ENCODE results near the gene HADH. TPM values are rescaled to one million over a fixed set of nuclear protein-coding genes. Genes with fewer than 3 reads are reported as not detected.
"Not testable (repeated sequence)": the region's sequence is repeated elsewhere in the genome, so short reads cannot be mapped to it uniquely, and the experiment has no call there.

HADH gene
- total and polyA plus RNA-seq, 12 donors = 24.5 to 123 (median 68.8) TPM

DNA sequence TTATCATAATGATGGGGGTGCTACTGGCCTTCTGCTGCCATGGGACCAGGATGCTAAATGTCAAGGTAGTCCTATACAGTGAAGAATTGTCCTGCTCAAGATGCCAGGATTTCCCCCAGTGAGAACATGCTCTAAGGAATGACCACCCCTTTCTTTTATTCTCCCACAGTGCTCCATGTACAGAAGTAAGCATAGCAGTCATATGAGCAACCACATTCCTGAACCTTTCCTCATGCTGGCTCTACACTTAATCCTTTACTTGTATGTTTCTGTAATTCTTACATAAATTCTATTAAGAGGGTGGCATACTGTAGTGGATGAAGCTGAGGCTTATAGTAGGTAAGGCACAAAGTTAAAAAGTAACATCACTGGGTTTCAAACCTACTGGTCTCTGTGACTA is 38.1 kb upstream of the HADH start:
- Histone ChIP-seq H3K9me3 (replicated peaks in 1 of 3) (no peaks in the 10 kb centered on the region), H3K27ac (no peak overlapping the region), H3K4me1 (replicated peaks in 1 of 2) (no peaks in the 10 kb centered on the region), H3K36me3 (replicated peaks in 1 of 2) (peaks cover 0 to 3% of the 10 kb centered on the region in 2 donors), H3K4me3 (no peak overlapping the region), H3K27me3 (no peaks in the 10 kb centered on the region)
- DNase-seq = no peak
- intact Hi-C loops (cut with DNase I) = no loop called here
- no peak for TF ChIP-seq POLR2A (IDR thresholded peaks at IDR 0.05)

DNA sequence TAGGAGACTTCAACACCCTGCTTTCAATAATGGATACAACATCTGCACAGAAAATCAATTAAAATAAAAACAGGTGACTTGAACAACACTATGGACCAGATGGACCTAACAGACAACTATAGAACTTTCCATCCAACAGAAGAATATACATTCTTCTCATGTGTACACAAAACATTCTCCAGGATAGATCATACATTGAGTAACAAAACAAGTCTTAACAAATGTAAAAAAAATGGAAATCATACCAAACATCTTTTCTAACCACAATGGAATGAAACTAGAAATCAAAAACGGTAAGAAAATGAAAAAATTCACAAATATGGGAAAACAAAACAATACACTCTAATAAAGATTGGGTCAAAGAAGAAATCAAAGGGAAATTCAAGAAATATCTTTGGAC is 33.7 kb upstream of the HADH start:
- Histone ChIP-seq H3K9me3 (replicated peaks in 1 of 3) (no peaks in the 10 kb centered on the region), H3K27me3 (no peaks in the 10 kb centered on the region), H3K27ac (no peak overlapping the region), H3K4me3 (no peak overlapping the region), H3K4me1 (replicated peaks in 1 of 2) (no peaks in the 10 kb centered on the region), H3K36me3 (replicated peaks in 1 of 2) (peaks cover 0 to 1% of the 10 kb centered on the region in 2 donors)
- 76 to 88% (median 86%) methylated on average over 1 of the region's 1 CpG for WGBS, 4 donors
- TF ChIP-seq POLR2A (IDR thresholded peaks at IDR 0.05) = no peak
- TF ChIP-seq, protein P1, sequence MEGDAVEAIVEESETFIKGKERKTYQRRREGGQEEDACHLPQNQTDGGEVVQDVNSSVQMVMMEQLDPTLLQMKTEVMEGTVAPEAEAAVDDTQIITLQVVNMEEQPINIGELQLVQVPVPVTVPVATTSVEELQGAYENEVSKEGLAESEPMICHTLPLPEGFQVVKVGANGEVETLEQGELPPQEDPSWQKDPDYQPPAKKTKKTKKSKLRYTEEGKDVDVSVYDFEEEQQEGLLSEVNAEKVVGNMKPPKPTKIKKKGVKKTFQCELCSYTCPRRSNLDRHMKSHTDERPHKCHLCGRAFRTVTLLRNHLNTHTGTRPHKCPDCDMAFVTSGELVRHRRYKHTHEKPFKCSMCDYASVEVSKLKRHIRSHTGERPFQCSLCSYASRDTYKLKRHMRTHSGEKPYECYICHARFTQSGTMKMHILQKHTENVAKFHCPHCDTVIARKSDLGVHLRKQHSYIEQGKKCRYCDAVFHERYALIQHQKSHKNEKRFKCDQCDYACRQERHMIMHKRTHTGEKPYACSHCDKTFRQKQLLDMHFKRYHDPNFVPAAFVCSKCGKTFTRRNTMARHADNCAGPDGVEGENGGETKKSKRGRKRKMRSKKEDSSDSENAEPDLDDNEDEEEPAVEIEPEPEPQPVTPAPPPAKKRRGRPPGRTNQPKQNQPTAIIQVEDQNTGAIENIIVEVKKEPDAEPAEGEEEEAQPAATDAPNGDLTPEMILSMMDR (IDR thresholded peaks at IDR 0.05) = no peak
- intact Hi-C loops (cut with DNase I) = no loop called here
- DNase-seq = no peak

DNA sequence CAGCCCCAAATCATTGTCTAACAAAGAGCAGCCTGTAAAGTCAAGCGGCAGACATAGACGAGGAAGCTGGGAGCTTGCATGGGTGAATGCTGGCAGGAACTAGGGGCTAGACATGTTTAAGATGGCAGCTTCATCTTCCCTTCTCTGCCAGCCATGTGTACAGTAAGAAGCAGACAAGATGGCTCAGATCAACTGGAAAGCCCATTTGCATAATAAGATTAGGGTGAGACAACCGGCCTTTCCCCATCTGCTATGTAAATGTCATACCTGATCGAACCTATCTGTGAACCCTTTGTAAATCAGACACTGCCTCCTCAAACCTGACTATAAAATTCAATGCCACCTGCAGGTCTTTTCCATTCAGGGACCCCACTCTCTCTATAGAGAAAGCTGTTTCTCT is 22.8 kb upstream of the HADH start:
- intact Hi-C loops (cut with DNase I) = no loop called here
- WGBS, 4 donors = 67 to 84% (median 77%) methylated on average over 4 of the region's 4 CpGs

DNA sequence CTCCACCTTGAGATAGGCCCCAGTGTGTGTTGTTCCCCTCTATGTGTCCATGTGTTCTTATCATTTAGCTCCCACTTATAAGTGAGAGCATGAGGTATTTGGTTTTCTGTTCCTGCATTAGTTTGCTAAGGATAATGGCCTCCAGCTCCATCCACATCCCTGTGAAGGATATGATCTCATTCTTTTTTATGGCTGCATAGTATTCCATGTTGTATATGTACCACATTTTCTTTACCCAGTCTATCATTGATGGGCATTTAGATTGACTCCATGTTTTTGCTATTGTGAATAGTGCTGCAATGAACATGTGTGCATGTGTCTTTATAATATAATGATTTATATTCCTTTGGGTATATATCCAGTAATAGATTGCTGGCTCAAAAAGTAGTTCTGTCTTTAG is 22.2 kb upstream of the HADH start:
- not testable (repeated sequence) for DNase-seq

More for the DNA sequence above, 22.8 kb upstream of the HADH start:
- no peak for DNase-seq
- H3K27ac ChIP-seq = no peak overlapping the region
- H3K36me3 ChIP-seq (replicated peaks in 1 of 2) = no peaks in the 10 kb centered on the region
- H3K9me3 ChIP-seq (replicated peaks in 1 of 3) = no peaks in the 10 kb centered on the region
- TF ChIP-seq POLR2A (IDR thresholded peaks at IDR 0.05) = no peak
- TF ChIP-seq, protein P1 (IDR thresholded peaks at IDR 0.05) = no peak
- H3K27me3 ChIP-seq = no peaks in the 10 kb centered on the region
- H3K4me3 ChIP-seq = no peak overlapping the region
- no peaks in the 10 kb centered on the region for H3K4me1 ChIP-seq (replicated peaks in 1 of 2)

DNA sequence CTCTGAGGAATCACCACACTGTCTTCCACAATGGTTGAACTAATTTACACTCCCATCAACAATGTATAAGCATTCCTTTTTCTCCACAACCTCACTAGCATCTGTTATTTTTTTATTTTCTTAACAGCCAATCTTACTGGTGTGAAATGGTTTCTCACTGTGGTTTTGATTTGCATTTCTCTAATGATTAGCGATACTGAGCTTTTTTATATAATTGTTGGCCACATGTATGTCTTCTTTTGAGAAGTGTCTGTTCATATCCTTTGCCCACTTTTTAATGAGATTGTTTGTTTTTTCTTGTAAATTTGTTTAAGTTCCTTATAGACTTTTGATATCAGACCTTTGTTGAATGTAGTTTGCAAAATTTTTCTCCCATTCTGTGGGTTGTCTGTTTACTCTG is 21.8 kb upstream of the HADH start:
- intact Hi-C loops (cut with DNase I); H3K27ac ChIP-seq; H3K27me3 ChIP-seq: not testable (repeated sequence)

More for the DNA sequence above, 22.2 kb upstream of the HADH start:
- H3K4me3 ChIP-seq; intact Hi-C loops (cut with DNase I); H3K9me3 ChIP-seq (replicated peaks in 1 of 3); H3K27me3 ChIP-seq; H3K4me1 ChIP-seq (replicated peaks in 1 of 2); H3K27ac ChIP-seq; H3K36me3 ChIP-seq (replicated peaks in 1 of 2): not testable (repeated sequence)

DNA sequence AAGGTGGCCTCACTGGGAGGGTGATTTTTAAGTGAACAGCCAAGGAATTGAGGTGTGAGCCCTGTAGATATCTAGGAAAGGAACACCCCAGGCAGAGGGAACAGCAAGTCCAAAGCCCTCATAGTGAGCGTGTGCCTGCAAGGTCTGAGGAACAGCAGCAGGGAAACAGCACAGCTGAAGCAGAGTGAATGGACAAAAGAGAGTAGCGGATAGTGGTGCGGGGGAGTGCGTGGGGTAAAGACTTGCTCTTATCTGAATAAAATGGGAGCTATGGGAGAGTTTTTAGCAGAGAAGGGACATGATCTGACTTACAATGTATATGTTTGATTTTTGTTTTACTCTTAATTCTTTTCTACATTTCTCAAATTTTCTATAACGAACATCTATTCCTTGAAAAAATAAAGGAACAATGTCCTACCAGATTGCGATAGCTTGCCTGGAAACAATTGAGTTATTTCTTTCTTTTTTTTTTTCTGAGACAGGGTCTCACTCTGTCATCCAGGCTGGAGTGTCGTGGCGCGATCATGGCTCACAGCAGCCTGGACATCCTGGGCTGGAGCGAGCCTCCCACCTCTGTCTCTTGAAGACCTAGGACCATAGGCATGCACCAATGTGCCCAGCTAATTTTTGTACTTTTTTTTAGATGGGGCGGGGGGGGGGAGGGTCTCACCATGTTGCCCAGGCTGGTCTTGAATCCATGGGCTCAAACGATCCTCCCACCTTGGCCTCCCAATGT is 19.5 kb upstream of the HADH start:
- no peak for TF ChIP-seq POLR2A (IDR thresholded peaks at IDR 0.05)
- TF ChIP-seq, protein P1 (IDR thresholded peaks at IDR 0.05) = no peak
- no peaks in the 10 kb centered on the region for H3K36me3 ChIP-seq (replicated peaks in 1 of 2)
- H3K4me1 ChIP-seq (replicated peaks in 1 of 2) = no peaks in the 10 kb centered on the region

More for the DNA sequence above, 21.8 kb upstream of the HADH start:
- not testable (repeated sequence) for H3K4me3 ChIP-seq; DNase-seq; H3K4me1 ChIP-seq (replicated peaks in 1 of 2); H3K36me3 ChIP-seq (replicated peaks in 1 of 2); H3K9me3 ChIP-seq (replicated peaks in 1 of 3)
- WGBS, 4 donors = 96 to 100% (median 98%) methylated on average over 1 of the region's 1 CpG

More for the DNA sequence above, 19.5 kb upstream of the HADH start:
- Histone ChIP-seq H3K27ac (no peak overlapping the region), H3K4me3 (no peak overlapping the region), H3K9me3 (replicated peaks in 1 of 3) (no peaks in the 10 kb centered on the region), H3K27me3 (no peaks in the 10 kb centered on the region)
- no peak for DNase-seq
- WGBS, 4 donors = 90 to 97% (median 95%) methylated on average over 12 of the region's 12 CpGs
- intact Hi-C loops (cut with DNase I) = no loop called here

All from adrenal gland (tissue), 12 donors.